HepG2 (cell line): ENCODE results near the gene SLC29A1. TPM values are rescaled to one million over a fixed set of nuclear protein-coding genes. Genes with fewer than 3 reads are reported as not detected.

Experiments
- CREB1 ChIP-seq, 2 experiments: fragments of 450-650 bp in 1 of 2; IDR thresholded peaks; 2 replicates each; pipeline ENCODE4 v1.6.1; 2016 to 2017; ENCODE audit warnings: control low read depth in 1 of 2, mild to moderate bottlenecking in 1 of 2, missing compliant biosample characterization in 1 of 2, missing genetic modification characterization in 1 of 2
- HNF1A ChIP-seq, 2 experiments: sonication (generic) in 1 of 2; formaldehyde crosslinking in 1 of 2; IDR thresholded peaks; 2 replicates each; pipeline versions ENCODE4 v1.4.0 to v1.6.1; 2016 to 2020; ENCODE audit warnings: borderline replicate concordance in 1 of 2, low read depth in 1 of 2, mild to moderate bottlenecking in 1 of 2, missing genetic modification reagents in 1 of 2
- MEIS2 ChIP-seq: sonication (generic); formaldehyde crosslinking; IDR thresholded peaks from 2 replicates; pipeline ENCODE4 v1.9.0; 2021; ENCODE audit warnings: mild to moderate bottlenecking, missing genetic modification reagents
- MTERF4 ChIP-seq: sonication (generic); formaldehyde crosslinking; IDR thresholded peaks from 2 replicates; pipeline ENCODE4 v1.8.0; 2023; ENCODE audit warnings: mild to moderate bottlenecking, missing genetic modification reagents
- MTF2 ChIP-seq: sonication (generic); formaldehyde crosslinking; IDR thresholded peaks from 2 replicates; pipeline ENCODE4 v1.5.0; 2020; ENCODE audit warnings: missing genetic modification reagents, borderline replicate concordance
- PTBP1 ChIP-seq: fragments of 200-400 bp; formaldehyde crosslinking; IDR thresholded peaks from 2 replicates; pipeline ENCODE4 v1.6.1; 2018; ENCODE audit warnings: low read length, low read depth; ENCODE audit not compliant: poor library complexity, severe bottlenecking
- SALL1 ChIP-seq: sonication (generic); formaldehyde crosslinking; IDR thresholded peaks from 2 replicates; pipeline ENCODE4 v1.8.0; 2022; ENCODE audit warnings: mild to moderate bottlenecking, missing genetic modification reagents
- SCMH1 ChIP-seq: sonication (generic); formaldehyde crosslinking; IDR thresholded peaks from 2 replicates; pipeline ENCODE4 v1.9.0; 2021; ENCODE audit warnings: missing genetic modification reagents, mild to moderate bottlenecking, borderline replicate concordance
- SMC3 ChIP-seq: IDR thresholded peaks from 2 replicates; pipeline ENCODE4 v1.6.1; 2011; ENCODE audit warnings: low read length, improper control_type of control experiment
- SSRP1 ChIP-seq: IDR thresholded peaks from 2 replicates; pipeline ENCODE4 v1.6.1; 2016; ENCODE audit warnings: control low read depth
- STAG1 ChIP-seq: sonication (generic); formaldehyde crosslinking; IDR thresholded peaks from 2 replicates; pipeline ENCODE4 v1.4.0; 2020; ENCODE audit warnings: missing genetic modification reagents
- UBTF ChIP-seq: sonication (generic); formaldehyde crosslinking; IDR thresholded peaks from 2 replicates; pipeline ENCODE4 v1.4.0; 2020; ENCODE audit warnings: mild to moderate bottlenecking, missing genetic modification reagents
- WIZ ChIP-seq: sonication (generic); formaldehyde crosslinking; IDR thresholded peaks from 2 replicates; pipeline ENCODE4 v1.5.1; 2020; ENCODE audit warnings: mild to moderate bottlenecking, missing genetic modification reagents
- XRCC5 ChIP-seq: fragments of 200-400 bp; formaldehyde crosslinking; optimal IDR thresholded peaks from 2 replicates; pipeline ENCODE3; 2017; ENCODE audit warnings: mild to moderate bottlenecking, low read length
- YY1 ChIP-seq: IDR thresholded peaks from 2 replicates; pipeline ENCODE4 v1.6.1; 2011; ENCODE audit warnings: low read length, low read depth, moderate library complexity, mild to moderate bottlenecking; ENCODE audit not compliant: insufficient read depth, insufficient replicate concordance
- ZNF143 ChIP-seq: sonication (generic); formaldehyde crosslinking; IDR thresholded peaks from 2 replicates; pipeline ENCODE4 v1.4.0; 2020; ENCODE audit warnings: missing genetic modification reagents
- ZNF225 ChIP-seq: sonication (generic); formaldehyde crosslinking; IDR thresholded peaks from 2 replicates; pipeline ENCODE4 v1.4.0; 2020; ENCODE audit warnings: mild to moderate bottlenecking, missing genetic modification reagents
- ZNF331 ChIP-seq: sonication (generic); formaldehyde crosslinking; IDR thresholded peaks from 2 replicates; pipeline ENCODE4 v1.4.0; 2020; ENCODE audit warnings: missing genetic modification reagents
- ZNF354B ChIP-seq: sonication (generic); formaldehyde crosslinking; IDR thresholded peaks from 2 replicates; pipeline ENCODE4 v1.8.0; 2022; ENCODE audit warnings: mild to moderate bottlenecking, missing genetic modification reagents
- polyA plus RNA-seq, 8 experiments: library from polyadenylated mRNA; depleted of rRNA in 3 of 8; stranded (reverse) in 7 of 8; unstranded in 1 of 8; fragments of >200 nt; fragmentation: Illumina TruSeq in 4 of 8; extraction: Trizol in 4 of 8; gene quantifications; 2 replicates each; pipeline versions ENCODE4 v1.2.1 to v1.2.3, GENCODE V29; 2011 to 2016; ENCODE audit warnings: low read depth in 4 of 8, missing spikeins in 1 of 8, mixed read lengths in 1 of 8; ENCODE audit not compliant: insufficient read depth in 1 of 8
- total RNA-seq, 5 experiments: library from RNA; depleted of rRNA; stranded (reverse); fragments of >200 nt; fragmentation: Illumina TruSeq; extraction: Trizol; gene quantifications; 2 replicates each; pipeline ENCODE4 v1.2.3, GENCODE V29; 2016; ENCODE audit warnings: low read depth in 1 of 5
- TF ChIP-seq, protein P1 (sequence below): sonication (generic); formaldehyde crosslinking; IDR thresholded peaks from 2 replicates; pipeline ENCODE4 v1.8.0; 2022; ENCODE audit warnings: mild to moderate bottlenecking, missing genetic modification reagents

The SLC29A1 gene
- total and polyA plus RNA-seq, 2 of the 13 experiments (the other 11 are each of a cell fraction or from before 2014, with no cell fraction given) = 43.2 to 106 TPM

DNA sequence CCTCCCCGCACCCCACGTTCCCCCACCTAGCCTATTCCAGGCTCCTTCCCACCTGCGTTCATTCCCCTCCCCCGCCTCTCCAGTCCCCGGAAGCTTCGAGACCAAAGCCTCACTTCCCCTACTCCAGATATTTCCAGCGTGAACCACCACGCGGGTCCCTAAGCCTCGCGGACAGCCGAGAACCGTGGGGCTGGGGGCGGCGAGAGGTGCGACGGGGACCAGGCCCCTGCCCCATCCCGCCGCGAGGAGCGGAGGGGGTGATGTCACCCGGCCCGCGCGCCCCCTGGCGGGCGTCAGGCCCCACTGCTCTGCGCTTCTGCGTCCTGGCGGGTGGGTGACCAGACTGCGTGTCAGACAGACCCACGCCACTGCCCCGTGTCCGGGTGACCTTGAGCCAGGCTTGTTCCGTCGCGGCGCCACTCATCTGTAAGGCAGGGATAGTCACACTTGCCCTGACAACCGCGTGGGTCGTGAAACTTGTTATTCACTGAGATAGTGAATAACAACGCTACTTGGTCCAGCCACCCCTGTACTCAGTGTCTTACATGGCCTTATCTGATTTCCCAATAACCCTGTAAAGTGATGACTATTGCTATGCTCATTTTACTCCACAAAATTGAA, 14.5 kb downstream of the SLC29A1 start (continued):
- TF ChIP-seq HNF1A (IDR thresholded peaks at IDR 0.05; ENCODE audit: low read depth) (no peak), HNF1A (CRISPR knock-in tag; IDR thresholded peaks at IDR 0.05; ENCODE audit: borderline replicate concordance) (0 out of 2 replicates have a peak, but pooled peaks have one; percentile 6), MTERF4 (0 out of 2 replicates have a peak, but pooled peaks have one; percentile 43), PTBP1 (peak; percentile 99), ZNF225 (peak; percentile 95; the same call in 1 of the 2 replicates), ZNF331 (CRISPR knock-in tag) (peak; percentile 26; the same call in 1 of the 2 replicates), SALL1 (CRISPR knock-in tag) (peak; percentile 75; the same call in 1 of the 2 replicates), WIZ (no peak), SSRP1 (CRISPR knock-in tag) (peak; percentile 65; the same call in 1 of the 2 replicates), ZNF143 (no peak; the same call in 1 of the 2 replicates), CREB1 (IDR thresholded peaks at IDR 0.05) (peak; percentile 75), CREB1 (CRISPR knock-in tag; IDR thresholded peaks at IDR 0.05) (no peak; the same call in 1 of the 2 replicates), STAG1 (CRISPR knock-in tag) (peak; percentile 65), SMC3 (peak; percentile 31; the same call in 1 of the 2 replicates), MEIS2 (CRISPR knock-in tag) (peak; percentile 12; the same call in 1 of the 2 replicates), XRCC5 (peak; percentile 90), UBTF (CRISPR knock-in tag) (peak; percentile 79), YY1 (peak; percentile 69), MTF2 (0 out of 2 replicates have a peak, but pooled peaks have one; percentile 22), ZNF354B (CRISPR knock-in tag) (peak; percentile 70; the same call in 1 of the 2 replicates), SCMH1 (no peak)
- TF ChIP-seq, protein P1, sequence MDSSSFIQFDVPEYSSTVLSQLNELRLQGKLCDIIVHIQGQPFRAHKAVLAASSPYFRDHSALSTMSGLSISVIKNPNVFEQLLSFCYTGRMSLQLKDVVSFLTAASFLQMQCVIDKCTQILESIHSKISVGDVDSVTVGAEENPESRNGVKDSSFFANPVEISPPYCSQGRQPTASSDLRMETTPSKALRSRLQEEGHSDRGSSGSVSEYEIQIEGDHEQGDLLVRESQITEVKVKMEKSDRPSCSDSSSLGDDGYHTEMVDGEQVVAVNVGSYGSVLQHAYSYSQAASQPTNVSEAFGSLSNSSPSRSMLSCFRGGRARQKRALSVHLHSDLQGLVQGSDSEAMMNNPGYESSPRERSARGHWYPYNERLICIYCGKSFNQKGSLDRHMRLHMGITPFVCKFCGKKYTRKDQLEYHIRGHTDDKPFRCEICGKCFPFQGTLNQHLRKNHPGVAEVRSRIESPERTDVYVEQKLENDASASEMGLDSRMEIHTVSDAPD (CRISPR knock-in tag) = 0 out of 2 replicates have a peak, but pooled peaks have one; percentile 37
